ENCODE results near the gene TMEM74B. TPM values are rescaled to one million over a fixed set of nuclear protein-coding genes. Genes with fewer than 3 reads are reported as not detected.

Gene TMEM74B
- total and polyA plus RNA-seq, 4 donors = 0.14 to 3.4 (median 0.59) TPM

- no peak overlapping the region for H3K4me3 ChIP-seq (ENCODE audit: low read depth in 1 of 3, low read length in 3 of 3)
- no peaks in the 10 kb centered on the region for H3K27me3 ChIP-seq (ENCODE audit: control insufficient read depth in 4 of 4, insufficient read depth in 4 of 4, low read length in 3 of 4)
- no peaks in the 10 kb centered on the region for H3K4me1 ChIP-seq (ENCODE audit: control insufficient read depth in 4 of 4, insufficient read depth in 4 of 4, low read length in 3 of 4)
- no peaks in the 10 kb centered on the region for H3K9me3 ChIP-seq (ENCODE audit: control insufficient read depth in 4 of 4, low read length in 3 of 4)
- H3K36me3 ChIP-seq (ENCODE audit: control insufficient read depth in 4 of 4, insufficient read depth in 3 of 4, low read depth in 1 of 4, low read length in 3 of 4) = peaks cover 8 to 83% (median 73%) of the 10 kb centered on the region in 4 donors
- peak; percentile 30 for DNase-seq (ENCODE audit: low spot score)
- TF ChIP-seq JUND (IDR thresholded peaks at IDR 0.05) (no peak), TAF1 (conservative IDR thresholded peaks at IDR 0.05) (no peak)
- no peak overlapping the region for H3K9ac ChIP-seq (ENCODE audit: low read depth in 1 of 2, low read length in 2 of 2)
- H3K27ac ChIP-seq (ENCODE audit: low read depth in 1 of 2, low read length in 2 of 2) = no peak overlapping the region
- WGBS = 93% methylated on average over 9 of the region's 9 CpGs
Measured at GRCh38 chr20:1165941-1166340, 18.8 kb downstream of the TMEM74B start.

GRCh38 chr20:1165521-1165920 lies 19.3 kb downstream of the TMEM74B start:
- H3K9ac ChIP-seq (ENCODE audit: low read depth in 1 of 2, low read length in 2 of 2) = no peak overlapping the region
- H3K27ac ChIP-seq (ENCODE audit: low read depth in 1 of 2, low read length in 2 of 2) = no peak overlapping the region
- TF ChIP-seq CTCF (IDR thresholded peaks at IDR 0.05; ENCODE audit: low read depth, low read length, missing input control) (no peak), YY1 (IDR thresholded peaks at IDR 0.05) (no peak), EGR1 (IDR thresholded peaks at IDR 0.05; ENCODE audit: low read depth in 2 of 2) (no peak), RAD21 (IDR thresholded peaks at IDR 0.05) (no peak), ZBTB33 (IDR thresholded peaks at IDR 0.05) (no peak), HNF4A (conservative IDR thresholded peaks at IDR 0.05) (no peak), GABPA (IDR thresholded peaks at IDR 0.05 in 1 of 2, conservative IDR thresholded peaks at IDR 0.05 in 1 of 2) (no peak), SP1 (IDR thresholded peaks at IDR 0.05) (no peak)
- peak; percentile 25 for DNase-seq (ENCODE audit: low spot score)
- H3K27me3 ChIP-seq (ENCODE audit: control insufficient read depth in 4 of 4, insufficient read depth in 4 of 4, low read length in 3 of 4) = no peaks in the 10 kb centered on the region
- H3K9me3 ChIP-seq (ENCODE audit: control insufficient read depth in 4 of 4, low read length in 3 of 4) = no peaks in the 10 kb centered on the region
- H3K4me1 ChIP-seq (ENCODE audit: control insufficient read depth in 4 of 4, insufficient read depth in 4 of 4, low read length in 3 of 4) = no peaks in the 10 kb centered on the region
- 97% methylated on average over 1 of the region's 1 CpG for WGBS
- H3K4me3 ChIP-seq (ENCODE audit: low read depth in 1 of 3, low read length in 3 of 3) = no peak overlapping the region
- H3K36me3 ChIP-seq (ENCODE audit: control insufficient read depth in 4 of 4, insufficient read depth in 3 of 4, low read depth in 1 of 4, low read length in 3 of 4) = peaks cover 10 to 87% (median 75%) of the 10 kb centered on the region in 4 donors

GRCh38 chr20:1164871-1165270 lies 19.9 kb downstream of the TMEM74B start:
- no peak overlapping the region for H3K4me3 ChIP-seq (ENCODE audit: low read depth in 1 of 3, low read length in 3 of 3)
- no peak overlapping the region for H3K9ac ChIP-seq (ENCODE audit: low read depth in 1 of 2, low read length in 2 of 2)
- H3K9me3 ChIP-seq (ENCODE audit: control insufficient read depth in 4 of 4, low read length in 3 of 4) = no peaks in the 10 kb centered on the region
- no peaks in the 10 kb centered on the region for H3K4me1 ChIP-seq (ENCODE audit: control insufficient read depth in 4 of 4, insufficient read depth in 4 of 4, low read length in 3 of 4)
- peaks cover 10 to 89% (median 75%) of the 10 kb centered on the region in 4 donors for H3K36me3 ChIP-seq (ENCODE audit: control insufficient read depth in 4 of 4, insufficient read depth in 3 of 4, low read depth in 1 of 4, low read length in 3 of 4)
- 97% methylated on average over 7 of the region's 7 CpGs for WGBS
- DNase-seq (ENCODE audit: low spot score) = peak; percentile 32
- H3K27ac ChIP-seq (ENCODE audit: low read depth in 1 of 2, low read length in 2 of 2) = no peak overlapping the region
- TF ChIP-seq FOXA2 (IDR thresholded peaks at IDR 0.05) = no peak
- TF ChIP-seq YY1 (IDR thresholded peaks at IDR 0.05) = no peak
- TF ChIP-seq REST (IDR thresholded peaks at IDR 0.05) = no peak
- TF ChIP-seq ZBTB33 (IDR thresholded peaks at IDR 0.05) = no peak
- no peak for TF ChIP-seq RXRA (IDR thresholded peaks at IDR 0.05)
- no peak for TF ChIP-seq JUND (IDR thresholded peaks at IDR 0.05)
- no peak for TF ChIP-seq RAD21 (IDR thresholded peaks at IDR 0.05)
- TF ChIP-seq TAF1 (conservative IDR thresholded peaks at IDR 0.05) = no peak
- TF ChIP-seq NR2F2 (IDR thresholded peaks at IDR 0.05) = no peak
- no peak for TF ChIP-seq CTCF (IDR thresholded peaks at IDR 0.05; ENCODE audit: low read depth, low read length, missing input control)
- no peak for TF ChIP-seq FOXA1 (IDR thresholded peaks at IDR 0.05)
- no peaks in the 10 kb centered on the region for H3K27me3 ChIP-seq (ENCODE audit: control insufficient read depth in 4 of 4, insufficient read depth in 4 of 4, low read length in 3 of 4)

Measured in liver (tissue), 9 donors.